C4-2B (cell line): ENCODE results near the gene TNS1.

Experiments used
- CTCF ChIP-seq: fragments of 450-650 bp; conservative IDR thresholded peaks from 2 replicates; pipeline ENCODE4 v1.5.1; 2017; ENCODE audit warnings: mild to moderate bottlenecking
- ZFX ChIP-seq: fragments of 450-650 bp; IDR thresholded peaks from 2 replicates; pipeline ENCODE4 v1.6.1; 2017

GRCh38 chr2:217972490-217972889, 30.3 kb downstream of the TNS1 start:
- TF ChIP-seq CTCF (no peak), ZFX (no peak)
